ENCODE measurements around the gene CDR2L.
"Not testable (repeated sequence)": the region's sequence is repeated elsewhere in the genome, so short reads cannot be mapped to it uniquely, and the experiment has no call there.

The CDR2L gene

DNA sequence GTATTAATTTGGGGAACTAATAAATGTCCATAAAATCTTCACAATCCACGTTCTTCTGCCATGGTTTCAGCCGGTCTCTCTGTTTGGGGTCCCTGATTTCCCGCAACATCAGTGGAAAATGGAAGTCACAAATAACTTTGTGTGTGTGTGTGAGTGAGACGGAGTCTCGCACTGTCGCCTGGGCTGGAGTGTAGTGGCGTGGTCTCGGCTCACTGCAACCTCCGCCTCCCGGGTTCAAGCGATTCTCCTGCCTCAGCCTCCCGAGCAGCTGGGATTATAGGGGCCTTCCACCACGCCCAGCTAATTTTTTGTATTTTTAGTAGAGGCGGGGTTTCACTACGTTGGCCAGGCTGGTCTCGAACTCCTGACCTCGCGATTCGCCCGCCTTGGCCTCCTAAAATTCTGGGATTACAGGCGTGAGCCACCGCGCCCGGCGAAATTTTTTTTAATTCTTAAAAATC lies 58.5 kb downstream of the CDR2L start:
- not testable (repeated sequence) for DNase-seq

- peak; percentile 98 for DNase-seq
These were observed 59.2 kb downstream of the CDR2L start, which contains the start of the genes ATP5PD and KCTD2 for GRCh38 chr17:75046407-75047289. Gene ATP5PD (minus strand): TSS chr17:75046969. CDS start chr17:75042650, 4,319 bp downstream. Gene KCTD2 (plus strand): TSS chr17:75047225. CDS start chr17:75047251, 26 bp downstream.

- peak; percentile 41 for DNase-seq
These were observed 60.1 kb downstream of the CDR2L start for GRCh38 chr17:75047398-75048098.

- DNase-seq, result peak; percentile 27
These were observed 60.9 kb downstream of the CDR2L start for GRCh38 chr17:75048249-75048878.

DNA sequence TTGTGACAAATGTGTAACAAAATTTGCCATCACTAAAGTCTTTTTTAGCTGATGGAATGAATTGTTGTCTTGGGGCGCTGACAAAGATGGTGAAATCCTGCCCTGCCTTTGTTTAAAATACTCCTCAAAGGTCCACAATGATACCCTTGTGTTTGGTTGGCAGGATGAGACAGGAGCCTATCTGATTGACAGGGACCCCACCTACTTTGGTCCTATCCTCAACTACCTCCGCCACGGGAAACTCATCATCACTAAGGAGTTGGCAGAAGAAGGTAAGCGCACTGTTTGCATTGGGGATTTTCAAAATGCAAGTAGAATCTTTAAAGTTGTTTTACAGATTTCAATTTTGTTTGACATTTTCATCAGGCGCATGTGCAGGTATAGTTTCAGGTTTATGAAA lies 61.6 kb downstream of the CDR2L start:
- no peak for DNase-seq

DNA sequence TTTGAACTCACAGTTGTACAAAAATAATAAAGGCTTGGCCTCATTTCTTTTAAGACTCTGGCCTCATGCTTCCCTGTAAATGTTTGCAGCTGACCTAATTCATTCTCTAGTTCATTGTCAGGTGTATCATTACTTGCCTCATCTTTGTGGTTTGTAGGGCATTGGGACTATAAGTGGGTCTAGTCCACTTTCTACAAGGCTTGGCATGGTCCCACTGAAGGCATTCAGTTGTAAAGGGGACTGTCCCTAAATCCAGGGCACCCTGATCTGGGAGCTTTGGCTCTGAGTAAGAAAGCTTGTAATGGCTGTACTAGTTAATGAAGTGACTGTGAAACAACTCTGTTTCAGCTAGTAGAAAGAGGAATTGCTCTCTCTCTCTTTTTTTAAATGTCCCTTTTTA lies 62.3 kb downstream of the CDR2L start:
- no peak for DNase-seq

DNA sequence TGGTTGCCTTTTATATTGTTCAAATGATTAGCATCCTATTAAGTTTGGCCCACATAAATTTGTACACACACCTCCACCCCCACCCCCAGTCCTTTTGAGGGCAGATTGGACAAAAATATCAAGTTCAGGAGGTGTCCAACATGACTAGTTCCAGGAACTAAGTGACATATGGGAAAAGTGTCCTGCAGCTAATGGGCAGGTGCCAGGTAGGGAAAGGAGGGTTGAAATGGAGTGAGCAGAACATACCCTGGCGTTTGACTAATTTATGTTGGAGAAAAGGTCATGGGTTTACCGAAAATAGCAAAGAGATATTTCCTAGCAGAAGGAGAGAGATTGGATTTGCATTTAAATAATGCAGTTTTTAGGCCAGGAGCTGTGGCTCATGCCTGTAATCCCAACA lies 64.5 kb downstream of the CDR2L start:
- DNase-seq, result no peak
